HepG2 (cell line): ENCODE results near the gene NAPEPLD. TPM values are rescaled to one million over a fixed set of nuclear protein-coding genes. Genes with fewer than 3 reads are reported as not detected.

Experiments used
- CC2D1A ChIP-seq: sonication (generic); formaldehyde crosslinking; IDR thresholded peaks from 2 replicates; pipeline ENCODE4 v1.8.1; 2023; ENCODE audit warnings: mild to moderate bottlenecking, missing genetic modification reagents
- EEA1 ChIP-seq: sonication (generic); formaldehyde crosslinking; IDR thresholded peaks from 2 replicates; pipeline ENCODE4 v1.5.1; 2020; ENCODE audit warnings: mild to moderate bottlenecking, missing genetic modification reagents, borderline replicate concordance
- FOXP1 ChIP-seq, 2 experiments: fragments of 450-650 bp in 1 of 2; IDR thresholded peaks; 2 replicates each; pipeline ENCODE4 v1.6.1; 2017 to 2018; ENCODE audit warnings: antibody characterized with exemption in 1 of 2
- KDM3A ChIP-seq: IDR thresholded peaks from 2 replicates; pipeline ENCODE4 v1.6.1; 2018; ENCODE audit warnings: low read depth, missing compliant biosample characterization
- NFE2L2 ChIP-seq: fragments of 150-350 bp; IDR thresholded peaks from 2 replicates; pipeline ENCODE4 v1.6.1; 2014; ENCODE audit warnings: low read length
- NFYB ChIP-seq: sonication (generic); formaldehyde crosslinking; IDR thresholded peaks from 2 replicates; pipeline ENCODE4 v1.4.0; 2020; ENCODE audit warnings: missing genetic modification reagents
- POLR2G ChIP-seq: fragments of 200-400 bp; formaldehyde crosslinking; IDR thresholded peaks from 2 replicates; pipeline ENCODE4 v1.6.1; 2018; ENCODE audit warnings: mild to moderate bottlenecking, low read depth, low read length, moderate library complexity
- PRPF4 ChIP-seq: fragments of 200-400 bp; formaldehyde crosslinking; IDR thresholded peaks from 2 replicates; pipeline ENCODE4 v1.6.1; 2016; ENCODE audit warnings: low read length, low read depth; ENCODE audit not compliant: poor library complexity, severe bottlenecking
- SIX4 ChIP-seq: sonication (generic); formaldehyde crosslinking; IDR thresholded peaks from 2 replicates; pipeline ENCODE4 v1.4.0; 2020; ENCODE audit warnings: missing genetic modification reagents
- THYN1 ChIP-seq: sonication (generic); formaldehyde crosslinking; IDR thresholded peaks from 2 replicates; pipeline ENCODE4 v1.8.1; 2023; ENCODE audit warnings: low read depth, mild to moderate bottlenecking, moderate library complexity, missing genetic modification reagents, borderline replicate concordance
- ZBTB7B ChIP-seq: sonication (generic); formaldehyde crosslinking; IDR thresholded peaks from 2 replicates; pipeline ENCODE4 v1.4.0; 2020; ENCODE audit warnings: missing genetic modification reagents
- ZNF326 ChIP-seq: sonication (generic); formaldehyde crosslinking; IDR thresholded peaks from 2 replicates; pipeline ENCODE4 v1.4.0; 2020; ENCODE audit warnings: missing genetic modification reagents, borderline replicate concordance
- ZNF550 ChIP-seq: sonication (generic); formaldehyde crosslinking; IDR thresholded peaks from 2 replicates; pipeline ENCODE4 v1.4.0; 2020; ENCODE audit warnings: mild to moderate bottlenecking, missing genetic modification reagents, borderline replicate concordance
- ZNF768 ChIP-seq: sonication (generic); formaldehyde crosslinking; IDR thresholded peaks from 2 replicates; pipeline ENCODE4 v1.4.0; 2020; ENCODE audit warnings: missing genetic modification reagents
- polyA plus RNA-seq, 8 experiments: library from polyadenylated mRNA; depleted of rRNA in 3 of 8; stranded (reverse) in 7 of 8; unstranded in 1 of 8; fragments of >200 nt; fragmentation: Illumina TruSeq in 4 of 8; extraction: Trizol in 4 of 8; gene quantifications; 2 replicates each; pipeline versions ENCODE4 v1.2.1 to v1.2.3, GENCODE V29; 2011 to 2016; ENCODE audit warnings: low read depth in 4 of 8, missing spikeins in 1 of 8, mixed read lengths in 1 of 8; ENCODE audit not compliant: insufficient read depth in 1 of 8
- total RNA-seq, 5 experiments: library from RNA; depleted of rRNA; stranded (reverse); fragments of >200 nt; fragmentation: Illumina TruSeq; extraction: Trizol; gene quantifications; 2 replicates each; pipeline ENCODE4 v1.2.3, GENCODE V29; 2016; ENCODE audit warnings: low read depth in 1 of 5
- TF ChIP-seq, protein P1 (sequence below): sonication (generic); formaldehyde crosslinking; IDR thresholded peaks from 2 replicates; pipeline ENCODE4 v1.4.0; 2020; ENCODE audit warnings: mild to moderate bottlenecking, low read depth, missing genetic modification reagents
- TF ChIP-seq, protein P2 (sequence below): sonication (generic); formaldehyde crosslinking; IDR thresholded peaks from 2 replicates; pipeline ENCODE4 v1.5.0; 2020; ENCODE audit warnings: missing genetic modification reagents, mild to moderate bottlenecking, borderline replicate concordance
- TF ChIP-seq, protein P3 (sequence below): sonication (generic); formaldehyde crosslinking; IDR thresholded peaks from 2 replicates; pipeline ENCODE4 v1.4.0; 2020; ENCODE audit warnings: missing genetic modification reagents, borderline replicate concordance
- TF ChIP-seq, protein P4 (sequence below): sonication (generic); formaldehyde crosslinking; IDR thresholded peaks from 2 replicates; pipeline ENCODE4 v1.5.0; 2020; ENCODE audit warnings: mild to moderate bottlenecking, missing genetic modification reagents, moderate library complexity
- TF ChIP-seq, protein P5 (sequence below): sonication (generic); formaldehyde crosslinking; IDR thresholded peaks from 2 replicates; pipeline ENCODE4 v1.8.1; 2023; ENCODE audit warnings: mild to moderate bottlenecking, missing genetic modification reagents

Gene NAPEPLD
- total and polyA plus RNA-seq, 2 of the 13 experiments (the other 11 are each of a cell fraction or from before 2014, with no cell fraction given) = 3.4 to 5.6 TPM

DNA sequence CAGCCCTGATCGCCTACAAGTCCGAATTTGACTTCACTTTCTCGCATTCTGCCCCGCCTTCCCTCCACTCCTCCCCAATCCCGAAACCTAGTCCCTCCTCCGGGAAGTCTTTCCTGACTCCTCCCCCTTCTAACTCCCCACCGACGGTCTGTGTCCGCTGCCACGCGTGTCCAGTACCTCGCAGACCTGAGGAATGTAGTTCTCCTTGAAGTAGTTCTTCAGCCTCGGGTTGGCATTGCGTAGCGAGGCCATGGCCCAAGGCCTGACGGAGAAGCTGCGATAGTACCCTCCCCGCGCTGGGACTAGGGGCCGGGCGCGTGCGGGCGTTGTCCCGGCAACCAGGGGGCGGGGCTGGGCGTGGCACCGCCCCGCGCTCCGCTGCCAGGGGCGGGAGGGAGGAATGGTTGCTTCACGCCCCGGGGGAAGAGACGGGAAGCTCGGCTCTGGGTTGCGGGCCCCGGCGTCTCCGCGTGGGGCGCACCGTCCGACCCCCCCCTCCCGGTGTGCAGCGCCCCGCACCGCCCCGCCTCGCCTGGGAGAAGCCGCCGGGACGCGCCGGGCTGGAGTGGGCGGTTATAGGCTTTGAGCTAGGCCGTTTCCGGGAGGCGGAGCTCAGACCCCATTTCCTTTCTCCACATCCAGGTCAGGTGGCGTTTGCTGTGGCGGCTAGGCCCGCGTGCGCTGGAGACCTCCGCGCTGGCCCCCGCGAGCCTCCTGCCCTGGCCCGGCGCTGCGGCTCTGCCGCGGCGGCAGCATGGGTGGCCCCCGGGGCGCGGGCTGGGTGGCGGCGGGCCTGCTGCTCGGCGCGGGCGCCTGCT lies 74.2 kb downstream of the NAPEPLD start, which contains the start of the genes ARMC10 and FBXL13 (continued):
- TF ChIP-seq, protein P1, sequence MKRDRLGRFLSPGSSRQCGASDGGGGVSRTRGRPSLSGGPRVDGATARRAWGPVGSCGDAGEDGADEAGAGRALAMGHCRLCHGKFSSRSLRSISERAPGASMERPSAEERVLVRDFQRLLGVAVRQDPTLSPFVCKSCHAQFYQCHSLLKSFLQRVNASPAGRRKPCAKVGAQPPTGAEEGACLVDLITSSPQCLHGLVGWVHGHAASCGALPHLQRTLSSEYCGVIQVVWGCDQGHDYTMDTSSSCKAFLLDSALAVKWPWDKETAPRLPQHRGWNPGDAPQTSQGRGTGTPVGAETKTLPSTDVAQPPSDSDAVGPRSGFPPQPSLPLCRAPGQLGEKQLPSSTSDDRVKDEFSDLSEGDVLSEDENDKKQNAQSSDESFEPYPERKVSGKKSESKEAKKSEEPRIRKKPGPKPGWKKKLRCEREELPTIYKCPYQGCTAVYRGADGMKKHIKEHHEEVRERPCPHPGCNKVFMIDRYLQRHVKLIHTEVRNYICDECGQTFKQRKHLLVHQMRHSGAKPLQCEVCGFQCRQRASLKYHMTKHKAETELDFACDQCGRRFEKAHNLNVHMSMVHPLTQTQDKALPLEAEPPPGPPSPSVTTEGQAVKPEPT (CRISPR knock-in tag) = no peak
- TF ChIP-seq ZBTB7B (CRISPR knock-in tag) (no peak), THYN1 (no peak), ZNF768 (no peak), EEA1 (CRISPR knock-in tag) (no peak; the same call in 1 of the 2 replicates), SIX4 (no peak), CC2D1A (CRISPR knock-in tag) (no peak), ZNF550 (CRISPR knock-in tag) (no peak), PRPF4 (no peak), FOXP1 (IDR thresholded peaks at IDR 0.05) (no peak), FOXP1 (CRISPR knock-in tag; IDR thresholded peaks at IDR 0.05) (no peak), NFE2L2 (no peak), ZNF326 (CRISPR knock-in tag) (no peak), NFYB (CRISPR knock-in tag) (no peak), KDM3A (CRISPR knock-in tag) (no peak), POLR2G (peak; percentile 88)
- TF ChIP-seq, protein P2, sequence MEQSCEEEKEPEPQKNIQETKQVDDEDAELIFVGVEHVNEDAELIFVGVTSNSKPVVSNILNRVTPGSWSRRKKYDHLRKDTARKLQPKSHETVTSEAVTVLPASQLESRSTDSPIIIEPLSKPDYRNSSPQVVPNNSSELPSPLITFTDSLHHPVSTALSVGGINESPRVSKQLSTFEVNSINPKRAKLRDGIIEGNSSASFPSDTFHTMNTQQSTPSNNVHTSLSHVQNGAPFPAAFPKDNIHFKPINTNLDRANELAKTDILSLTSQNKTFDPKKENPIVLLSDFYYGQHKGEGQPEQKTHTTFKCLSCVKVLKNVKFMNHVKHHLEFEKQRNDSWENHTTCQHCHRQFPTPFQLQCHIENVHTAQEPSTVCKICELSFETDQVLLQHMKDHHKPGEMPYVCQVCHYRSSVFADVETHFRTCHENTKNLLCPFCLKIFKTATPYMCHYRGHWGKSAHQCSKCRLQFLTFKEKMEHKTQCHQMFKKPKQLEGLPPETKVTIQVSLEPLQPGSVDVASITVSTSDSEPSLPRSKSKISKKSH = no peak
- TF ChIP-seq, protein P3, sequence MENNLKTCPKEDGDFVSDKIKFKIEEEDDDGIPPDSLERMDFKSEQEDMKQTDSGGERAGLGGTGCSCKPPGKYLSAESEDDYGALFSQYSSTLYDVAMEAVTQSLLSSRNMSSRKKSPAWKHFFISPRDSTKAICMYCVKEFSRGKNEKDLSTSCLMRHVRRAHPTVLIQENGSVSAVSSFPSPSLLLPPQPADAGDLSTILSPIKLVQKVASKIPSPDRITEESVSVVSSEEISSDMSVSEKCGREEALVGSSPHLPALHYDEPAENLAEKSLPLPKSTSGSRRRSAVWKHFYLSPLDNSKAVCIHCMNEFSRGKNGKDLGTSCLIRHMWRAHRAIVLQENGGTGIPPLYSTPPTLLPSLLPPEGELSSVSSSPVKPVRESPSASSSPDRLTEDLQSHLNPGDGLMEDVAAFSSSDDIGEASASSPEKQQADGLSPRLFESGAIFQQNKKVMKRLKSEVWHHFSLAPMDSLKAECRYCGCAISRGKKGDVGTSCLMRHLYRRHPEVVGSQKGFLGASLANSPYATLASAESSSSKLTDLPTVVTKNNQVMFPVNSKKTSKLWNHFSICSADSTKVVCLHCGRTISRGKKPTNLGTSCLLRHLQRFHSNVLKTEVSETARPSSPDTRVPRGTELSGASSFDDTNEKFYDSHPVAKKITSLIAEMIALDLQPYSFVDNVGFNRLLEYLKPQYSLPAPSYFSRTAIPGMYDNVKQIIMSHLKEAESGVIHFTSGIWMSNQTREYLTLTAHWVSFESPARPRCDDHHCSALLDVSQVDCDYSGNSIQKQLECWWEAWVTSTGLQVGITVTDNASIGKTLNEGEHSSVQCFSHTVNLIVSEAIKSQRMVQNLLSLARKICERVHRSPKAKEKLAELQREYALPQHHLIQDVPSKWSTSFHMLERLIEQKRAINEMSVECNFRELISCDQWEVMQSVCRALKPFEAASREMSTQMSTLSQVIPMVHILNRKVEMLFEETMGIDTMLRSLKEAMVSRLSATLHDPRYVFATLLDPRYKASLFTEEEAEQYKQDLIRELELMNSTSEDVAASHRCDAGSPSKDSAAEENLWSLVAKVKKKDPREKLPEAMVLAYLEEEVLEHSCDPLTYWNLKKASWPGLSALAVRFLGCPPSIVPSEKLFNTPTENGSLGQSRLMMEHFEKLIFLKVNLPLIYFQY (CRISPR knock-in tag) = peak; percentile 60; the same call in 1 of the 2 replicates
- TF ChIP-seq, protein P4, sequence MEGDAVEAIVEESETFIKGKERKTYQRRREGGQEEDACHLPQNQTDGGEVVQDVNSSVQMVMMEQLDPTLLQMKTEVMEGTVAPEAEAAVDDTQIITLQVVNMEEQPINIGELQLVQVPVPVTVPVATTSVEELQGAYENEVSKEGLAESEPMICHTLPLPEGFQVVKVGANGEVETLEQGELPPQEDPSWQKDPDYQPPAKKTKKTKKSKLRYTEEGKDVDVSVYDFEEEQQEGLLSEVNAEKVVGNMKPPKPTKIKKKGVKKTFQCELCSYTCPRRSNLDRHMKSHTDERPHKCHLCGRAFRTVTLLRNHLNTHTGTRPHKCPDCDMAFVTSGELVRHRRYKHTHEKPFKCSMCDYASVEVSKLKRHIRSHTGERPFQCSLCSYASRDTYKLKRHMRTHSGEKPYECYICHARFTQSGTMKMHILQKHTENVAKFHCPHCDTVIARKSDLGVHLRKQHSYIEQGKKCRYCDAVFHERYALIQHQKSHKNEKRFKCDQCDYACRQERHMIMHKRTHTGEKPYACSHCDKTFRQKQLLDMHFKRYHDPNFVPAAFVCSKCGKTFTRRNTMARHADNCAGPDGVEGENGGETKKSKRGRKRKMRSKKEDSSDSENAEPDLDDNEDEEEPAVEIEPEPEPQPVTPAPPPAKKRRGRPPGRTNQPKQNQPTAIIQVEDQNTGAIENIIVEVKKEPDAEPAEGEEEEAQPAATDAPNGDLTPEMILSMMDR (CRISPR knock-in tag) = peak; percentile 35; the same call in 1 of the 2 replicates
- TF ChIP-seq, protein P5, sequence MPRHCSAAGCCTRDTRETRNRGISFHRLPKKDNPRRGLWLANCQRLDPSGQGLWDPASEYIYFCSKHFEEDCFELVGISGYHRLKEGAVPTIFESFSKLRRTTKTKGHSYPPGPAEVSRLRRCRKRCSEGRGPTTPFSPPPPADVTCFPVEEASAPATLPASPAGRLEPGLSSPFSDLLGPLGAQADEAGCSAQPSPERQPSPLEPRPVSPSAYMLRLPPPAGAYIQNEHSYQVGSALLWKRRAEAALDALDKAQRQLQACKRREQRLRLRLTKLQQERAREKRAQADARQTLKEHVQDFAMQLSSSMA (CRISPR knock-in tag) = no peak
